ENCODE results near the gene SUGCT. TPM values are rescaled to one million over a fixed set of nuclear protein-coding genes. Genes with fewer than 3 reads are reported as not detected.

The SUGCT gene
- total and polyA plus RNA-seq, 10 donors = 1.4 to 13.6 (median 2.5) TPM

- intact Hi-C loops (cut with DNase I; ENCODE audit: low total_unique reads) = no loop called here
- no peak for DNase-seq
- Histone ChIP-seq H3K9me3 (no peaks in the 10 kb centered on the region), H3K27ac (no peak overlapping the region), H3K36me3 (no peaks in the 10 kb centered on the region), H3K4me1 (no peaks in the 10 kb centered on the region), H3K4me3 (no peak overlapping the region), H3K27me3 (replicated peaks in 1 of 7) (no peaks in the 10 kb centered on the region)
- WGBS, 5 donors = 88 to 97% (median 93%) methylated on average over 9 of the region's 9 CpGs
- TF ChIP-seq POLR2AphosphoS5 (IDR thresholded peaks at IDR 0.05) (no peak), CTCF (IDR thresholded peaks at IDR 0.05 in 8 of 11, conservative IDR thresholded peaks at IDR 0.05 in 3 of 11) (no peak), POLR2A (IDR thresholded peaks at IDR 0.05) (no peak)
Measured at GRCh38 chr7:40175725-40176510, 41.1 kb downstream of the SUGCT start.

GRCh38 chr7:40177071-40177470, 42.3 kb downstream of the SUGCT start:
- Histone ChIP-seq H3K4me1 (no peaks in the 10 kb centered on the region), H3K27ac (no peak overlapping the region), H3K4me3 (no peak overlapping the region), H3K9me3 (no peaks in the 10 kb centered on the region), H3K27me3 (replicated peaks in 1 of 7) (no peaks in the 10 kb centered on the region), H3K36me3 (no peaks in the 10 kb centered on the region)
- intact Hi-C loops (cut with DNase I; ENCODE audit: low total_unique reads) = no loop called here
- no peak for TF ChIP-seq CTCF (IDR thresholded peaks at IDR 0.05 in 8 of 11, conservative IDR thresholded peaks at IDR 0.05 in 3 of 11)
- TF ChIP-seq POLR2AphosphoS5 (IDR thresholded peaks at IDR 0.05) = no peak
- no peak for TF ChIP-seq POLR2A (IDR thresholded peaks at IDR 0.05)
- no peak for DNase-seq
- WGBS, 5 donors = 89 to 94% (median 91%) methylated on average over 5 of the region's 5 CpGs

- Histone ChIP-seq H3K9me3 (no peaks in the 10 kb centered on the region), H3K36me3 (no peaks in the 10 kb centered on the region), H3K27ac (no peak overlapping the region), H3K4me1 (no peaks in the 10 kb centered on the region), H3K4me3 (no peak overlapping the region), H3K27me3 (replicated peaks in 1 of 7) (no peaks in the 10 kb centered on the region)
- 90 to 95% (median 91%) methylated on average over 4 of the region's 4 CpGs for WGBS, 5 donors
- intact Hi-C loops (cut with DNase I; ENCODE audit: low total_unique reads) = no loop called here
- no peak for DNase-seq
- TF ChIP-seq POLR2AphosphoS5 (IDR thresholded peaks at IDR 0.05) = no peak
- TF ChIP-seq POLR2A (IDR thresholded peaks at IDR 0.05) = no peak
- no peak for TF ChIP-seq CTCF (IDR thresholded peaks at IDR 0.05 in 8 of 11, conservative IDR thresholded peaks at IDR 0.05 in 3 of 11)
Measured at GRCh38 chr7:40182452-40182851, 47.6 kb downstream of the SUGCT start.

- Histone ChIP-seq H3K4me3 (no peak overlapping the region), H3K27ac (no peak overlapping the region), H3K9me3 (no peaks in the 10 kb centered on the region), H3K27me3 (replicated peaks in 1 of 7) (no peaks in the 10 kb centered on the region), H3K36me3 (no peaks in the 10 kb centered on the region), H3K4me1 (no peaks in the 10 kb centered on the region)
- DNase-seq = no peak
- 76 to 85% (median 80%) methylated on average over 1 of the region's 1 CpG for WGBS, 5 donors
- TF ChIP-seq CTCF (IDR thresholded peaks at IDR 0.05 in 8 of 11, conservative IDR thresholded peaks at IDR 0.05 in 3 of 11) (no peak), POLR2A (IDR thresholded peaks at IDR 0.05) (no peak), POLR2AphosphoS5 (IDR thresholded peaks at IDR 0.05) (no peak)
- intact Hi-C loops (cut with DNase I; ENCODE audit: low total_unique reads) = no loop called here
Measured at GRCh38 chr7:40186586-40186985, 51.8 kb downstream of the SUGCT start.
